GM10847 (cell line): ENCODE results near the gene ACTR3C.

ENCODE experiments used
- POLR2A ChIP-seq: IDR thresholded peaks from 2 replicates; pipeline ENCODE4 v1.6.1; 2011; ENCODE audit not compliant: insufficient read length; ENCODE audit errors: extremely low read depth

Gene ACTR3C

GRCh38 chr7:150344299-150344698 lies 21.0 kb upstream of the ACTR3C start:
- TF ChIP-seq POLR2A = no peak

GRCh38 chr7:150343225-150343624 lies 19.9 kb upstream of the ACTR3C start:
- no peak for TF ChIP-seq POLR2A

- no peak for TF ChIP-seq POLR2A
Measured at GRCh38 chr7:150342121-150342408, 18.7 kb upstream of the ACTR3C start.

GRCh38 chr7:150341263-150342120 lies 18.1 kb upstream of the ACTR3C start, which contains the start of gene RARRES2:
RARRES2 (minus strand) TSS chr7:150341629; CDS start chr7:150340609, 1,020 bp downstream.
- no peak for TF ChIP-seq POLR2A

GRCh38 chr7:150340875-150341262 lies 17.5 kb upstream of the ACTR3C start:
- no peak for TF ChIP-seq POLR2A

- no peak for TF ChIP-seq POLR2A
Measured at GRCh38 chr7:150340024-150340749, 16.8 kb upstream of the ACTR3C start.

- no peak for TF ChIP-seq POLR2A
Measured at GRCh38 chr7:150339409-150339809, 16.1 kb upstream of the ACTR3C start.

- TF ChIP-seq POLR2A = no peak
Measured at GRCh38 chr7:150338166-150338829, 15.0 kb upstream of the ACTR3C start.

- no peak for TF ChIP-seq POLR2A
Measured at GRCh38 chr7:150337659-150338081, 14.3 kb upstream of the ACTR3C start.

GRCh38 chr7:150337179-150337578 lies 13.8 kb upstream of the ACTR3C start:
- no peak for TF ChIP-seq POLR2A

- TF ChIP-seq POLR2A = no peak
Measured at GRCh38 chr7:150336746-150337145, 13.4 kb upstream of the ACTR3C start.

GRCh38 chr7:150335774-150336112 lies 12.4 kb upstream of the ACTR3C start:
- no peak for TF ChIP-seq POLR2A

GRCh38 chr7:150335108-150335773 lies 11.9 kb upstream of the ACTR3C start:
- TF ChIP-seq POLR2A = no peak

- TF ChIP-seq POLR2A = no peak
Measured at GRCh38 chr7:150334108-150334507, 10.8 kb upstream of the ACTR3C start.

GRCh38 chr7:150333659-150334058 lies 10.3 kb upstream of the ACTR3C start:
- no peak for TF ChIP-seq POLR2A

- TF ChIP-seq POLR2A = no peak
Measured at GRCh38 chr7:150332852-150333635, 9.7 kb upstream of the ACTR3C start.
